ENCODE results near the gene NAGS.

The NAGS gene

DNA sequence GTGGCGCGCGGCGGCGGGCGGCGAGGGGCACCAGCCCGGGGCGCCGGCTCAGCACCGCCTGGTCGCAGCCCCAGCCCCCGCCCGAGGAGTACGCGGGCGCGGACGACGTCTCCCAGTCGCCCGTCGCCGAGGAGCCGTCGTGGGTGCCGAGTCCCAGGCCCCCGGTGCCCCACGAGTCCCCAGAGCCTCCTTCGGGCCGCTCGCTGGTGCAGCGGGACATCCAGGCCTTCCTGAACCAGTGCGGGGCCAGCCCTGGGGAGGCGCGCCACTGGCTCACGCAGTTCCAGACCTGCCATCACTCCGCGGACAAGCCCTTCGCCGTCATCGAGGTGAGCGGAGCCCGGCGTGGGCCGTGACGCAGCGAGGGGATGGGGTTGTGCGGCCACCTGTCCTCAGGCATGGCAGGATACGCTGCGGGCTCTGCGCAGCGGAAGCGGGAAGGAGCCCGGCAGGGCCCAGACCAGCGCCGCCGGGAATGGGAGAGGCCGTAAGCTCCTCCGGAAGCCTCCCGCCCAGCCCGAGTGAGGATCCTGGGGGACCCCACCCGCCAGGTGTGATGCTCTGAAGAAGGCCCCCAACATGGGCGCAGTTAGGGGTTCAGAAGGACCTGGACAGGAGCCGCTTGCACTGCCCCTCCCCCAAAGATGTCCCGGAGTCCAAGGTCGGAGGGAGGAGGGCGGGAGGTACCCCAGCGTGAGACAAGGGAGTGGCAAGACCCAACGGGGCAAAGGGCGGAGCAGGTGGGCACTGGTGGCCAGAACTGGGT lies 522 bp downstream of the NAGS start:
- TF ChIP-seq, protein P1, sequence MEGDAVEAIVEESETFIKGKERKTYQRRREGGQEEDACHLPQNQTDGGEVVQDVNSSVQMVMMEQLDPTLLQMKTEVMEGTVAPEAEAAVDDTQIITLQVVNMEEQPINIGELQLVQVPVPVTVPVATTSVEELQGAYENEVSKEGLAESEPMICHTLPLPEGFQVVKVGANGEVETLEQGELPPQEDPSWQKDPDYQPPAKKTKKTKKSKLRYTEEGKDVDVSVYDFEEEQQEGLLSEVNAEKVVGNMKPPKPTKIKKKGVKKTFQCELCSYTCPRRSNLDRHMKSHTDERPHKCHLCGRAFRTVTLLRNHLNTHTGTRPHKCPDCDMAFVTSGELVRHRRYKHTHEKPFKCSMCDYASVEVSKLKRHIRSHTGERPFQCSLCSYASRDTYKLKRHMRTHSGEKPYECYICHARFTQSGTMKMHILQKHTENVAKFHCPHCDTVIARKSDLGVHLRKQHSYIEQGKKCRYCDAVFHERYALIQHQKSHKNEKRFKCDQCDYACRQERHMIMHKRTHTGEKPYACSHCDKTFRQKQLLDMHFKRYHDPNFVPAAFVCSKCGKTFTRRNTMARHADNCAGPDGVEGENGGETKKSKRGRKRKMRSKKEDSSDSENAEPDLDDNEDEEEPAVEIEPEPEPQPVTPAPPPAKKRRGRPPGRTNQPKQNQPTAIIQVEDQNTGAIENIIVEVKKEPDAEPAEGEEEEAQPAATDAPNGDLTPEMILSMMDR (IDR thresholded peaks at IDR 0.05; ENCODE audit: low read depth, low read length) = no peak

DNA sequence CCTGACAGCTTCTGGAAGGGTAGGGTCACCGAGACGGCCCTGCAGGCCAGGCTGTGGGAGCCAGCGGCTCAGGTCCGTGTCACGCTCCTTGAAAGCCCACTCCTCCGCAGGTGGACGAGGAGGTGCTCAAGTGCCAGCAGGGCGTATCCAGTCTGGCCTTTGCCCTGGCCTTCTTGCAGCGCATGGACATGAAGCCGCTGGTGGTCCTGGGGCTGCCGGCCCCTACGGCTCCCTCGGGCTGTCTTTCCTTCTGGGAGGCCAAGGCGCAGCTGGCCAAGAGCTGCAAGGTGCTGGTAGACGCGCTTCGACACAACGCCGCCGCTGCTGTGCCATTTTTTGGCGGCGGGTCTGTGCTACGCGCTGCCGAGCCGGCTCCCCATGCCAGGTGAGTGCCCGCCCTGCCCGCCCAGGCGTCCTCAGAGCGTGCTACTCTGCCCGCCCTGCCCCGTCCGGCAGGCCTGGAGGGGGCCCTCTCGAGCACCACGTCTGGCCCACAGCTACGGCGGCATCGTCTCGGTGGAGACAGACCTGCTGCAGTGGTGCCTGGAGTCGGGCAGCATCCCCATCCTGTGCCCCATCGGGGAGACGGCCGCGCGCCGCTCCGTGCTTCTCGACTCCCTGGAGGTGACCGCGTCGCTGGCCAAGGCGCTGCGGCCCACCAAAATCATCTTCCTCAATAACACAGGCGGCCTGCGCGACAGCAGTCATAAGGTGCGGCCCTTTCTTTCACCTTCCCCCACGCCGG lies 1.3 kb downstream of the NAGS start:
- peak overlapping the region; percentile 72; the same call in 1 of the 2 replicates for H3K4me3 ChIP-seq (ENCODE audit: low read depth, low read length)
- TF ChIP-seq, protein P1 (IDR thresholded peaks at IDR 0.05; ENCODE audit: low read depth, low read length) = no peak

More for the DNA sequence above, 522 bp downstream of the NAGS start:
- H3K4me3 ChIP-seq (ENCODE audit: low read depth, low read length) = no peak overlapping the region

DNA sequence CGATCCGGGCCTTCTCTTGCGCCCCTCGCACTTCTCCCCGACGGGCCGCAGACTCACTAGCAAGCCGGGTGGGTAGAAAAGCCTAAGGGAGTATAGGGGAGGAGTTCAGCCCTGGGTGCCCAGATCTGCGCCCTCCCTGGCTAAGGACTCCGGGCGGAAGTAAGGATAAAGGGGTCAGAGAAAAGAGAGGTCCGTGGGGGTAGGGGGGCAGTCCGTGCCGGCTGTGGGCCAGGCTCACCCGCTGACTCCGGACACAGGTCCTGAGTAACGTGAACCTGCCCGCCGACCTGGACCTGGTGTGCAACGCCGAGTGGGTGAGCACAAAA lies 1.8 kb downstream of the NAGS start:
- H3K4me3 ChIP-seq (ENCODE audit: low read depth, low read length) = peak overlapping the region; percentile 72
- TF ChIP-seq, protein P1 (IDR thresholded peaks at IDR 0.05; ENCODE audit: low read depth, low read length) = no peak

DNA sequence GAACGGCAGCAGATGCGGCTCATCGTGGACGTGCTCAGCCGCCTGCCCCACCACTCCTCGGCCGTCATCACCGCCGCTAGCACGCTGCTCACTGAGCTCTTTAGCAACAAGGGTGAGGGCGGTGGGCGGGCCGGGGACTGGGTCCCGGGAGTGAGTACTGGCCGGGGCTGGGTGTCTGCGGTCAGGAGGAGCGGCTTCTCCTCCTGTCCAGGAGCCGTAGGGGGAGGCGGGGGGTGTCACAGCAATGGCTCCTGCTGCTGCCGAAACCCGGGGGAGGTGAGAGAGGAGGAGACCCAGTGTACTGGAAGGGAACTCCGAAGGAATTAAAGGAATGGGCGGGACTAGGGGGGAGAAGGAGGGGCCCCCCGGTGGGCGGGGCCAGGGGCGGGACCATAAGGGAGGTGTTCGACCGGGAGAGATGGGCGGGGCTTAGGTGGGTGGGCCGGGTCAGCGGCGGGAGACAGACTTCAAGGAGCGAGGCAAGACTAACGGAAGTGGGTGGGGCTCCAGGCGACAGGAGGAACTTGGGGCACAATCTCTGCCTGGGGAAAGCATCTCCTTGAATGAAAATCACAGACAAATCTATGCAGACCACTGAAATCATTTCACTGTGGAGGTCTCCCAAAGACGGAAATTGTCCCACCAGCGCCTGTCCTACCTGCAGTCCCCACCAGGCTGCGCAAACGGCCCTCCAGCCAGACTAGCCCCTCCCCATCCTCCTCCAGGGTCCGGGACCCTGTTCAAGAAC lies 2.4 kb downstream of the NAGS start:
- TF ChIP-seq, protein P1 (IDR thresholded peaks at IDR 0.05; ENCODE audit: low read depth, low read length) = peak; percentile 65
- peak overlapping the region; percentile 72 for H3K4me3 ChIP-seq (ENCODE audit: low read depth, low read length)

DNA sequence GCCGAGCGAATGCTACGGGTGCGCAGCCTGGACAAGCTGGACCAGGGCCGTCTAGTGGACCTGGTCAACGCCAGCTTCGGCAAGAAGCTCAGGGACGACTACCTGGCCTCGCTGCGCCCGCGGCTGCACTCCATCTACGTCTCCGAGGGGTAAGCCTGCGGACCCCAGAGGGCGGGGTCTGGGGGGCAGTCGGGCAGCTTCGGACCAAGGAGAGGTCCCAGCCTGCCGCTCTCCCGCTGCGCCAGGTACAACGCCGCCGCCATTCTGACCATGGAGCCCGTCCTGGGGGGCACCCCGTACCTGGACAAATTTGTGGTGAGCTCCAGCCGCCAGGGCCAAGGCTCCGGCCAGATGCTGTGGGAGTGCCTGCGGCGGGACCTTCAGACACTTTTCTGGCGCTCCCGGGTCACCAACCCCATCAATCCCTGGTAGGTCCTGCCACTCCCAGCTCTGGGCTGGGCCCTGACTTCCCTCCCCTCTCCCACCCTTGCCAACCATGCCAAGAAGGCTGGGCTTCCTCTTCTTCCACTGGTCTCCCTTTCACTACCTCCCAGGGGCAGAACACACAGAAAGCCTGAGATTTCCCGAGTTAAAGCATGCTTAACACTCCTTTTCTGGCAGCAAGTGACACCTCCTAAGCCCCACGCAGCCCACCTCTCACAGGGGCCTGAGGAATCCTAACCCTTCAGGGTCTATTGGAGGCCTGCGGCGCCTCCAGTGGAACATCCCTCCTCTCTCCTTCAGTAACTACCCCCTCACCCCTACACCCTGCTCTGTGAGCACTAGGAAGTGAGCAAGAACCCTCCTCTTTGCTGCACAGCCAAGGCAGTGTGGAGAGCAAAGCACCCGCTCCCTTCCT lies 3.2 kb downstream of the NAGS start:
- TF ChIP-seq, protein P1 (IDR thresholded peaks at IDR 0.05; ENCODE audit: low read depth, low read length) = no peak
- H3K4me3 ChIP-seq (ENCODE audit: low read depth, low read length) = peak overlapping the region; percentile 72

DNA sequence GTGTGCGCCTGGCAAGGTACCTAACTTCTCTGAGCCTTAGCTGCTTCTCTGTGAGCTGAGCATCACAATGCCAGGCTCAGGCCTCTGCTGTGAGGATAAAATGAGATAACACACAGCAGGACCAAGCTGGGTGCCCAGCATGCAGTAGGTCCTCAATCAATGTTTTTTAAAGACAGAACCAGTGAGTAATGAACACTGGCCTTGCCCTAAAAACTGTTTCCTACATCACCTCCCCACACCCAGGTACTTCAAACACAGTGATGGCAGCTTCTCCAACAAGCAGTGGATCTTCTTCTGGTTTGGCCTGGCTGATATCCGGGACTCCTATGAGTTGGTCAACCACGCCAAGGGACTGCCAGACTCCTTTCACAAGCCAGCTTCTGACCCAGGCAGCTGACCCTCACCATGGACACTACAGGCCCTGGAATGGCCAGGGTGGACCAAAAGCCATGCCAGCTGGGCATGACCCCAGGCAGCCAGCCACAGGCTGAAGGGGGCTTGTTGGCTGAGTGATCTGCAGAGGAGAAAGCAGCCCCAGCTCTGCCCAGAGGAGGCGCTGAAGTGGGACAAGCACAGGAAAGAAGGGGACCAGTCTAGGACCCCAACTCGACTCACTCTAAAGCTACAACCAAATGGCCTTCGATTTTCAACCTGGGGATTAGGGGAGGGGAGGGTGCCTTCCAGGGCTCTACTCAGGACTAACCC lies 3.9 kb downstream of the NAGS start:
- H3K4me3 ChIP-seq (ENCODE audit: low read depth, low read length) = peak overlapping the region; percentile 72
- TF ChIP-seq, protein P1 (IDR thresholded peaks at IDR 0.05; ENCODE audit: low read depth, low read length) = no peak
